ENCODE measurements around the gene ARHGAP10.
"Not testable (repeated sequence)": the region's sequence is repeated elsewhere in the genome, so short reads cannot be mapped to it uniquely, and the experiment has no call there.

ARHGAP10 gene

DNA sequence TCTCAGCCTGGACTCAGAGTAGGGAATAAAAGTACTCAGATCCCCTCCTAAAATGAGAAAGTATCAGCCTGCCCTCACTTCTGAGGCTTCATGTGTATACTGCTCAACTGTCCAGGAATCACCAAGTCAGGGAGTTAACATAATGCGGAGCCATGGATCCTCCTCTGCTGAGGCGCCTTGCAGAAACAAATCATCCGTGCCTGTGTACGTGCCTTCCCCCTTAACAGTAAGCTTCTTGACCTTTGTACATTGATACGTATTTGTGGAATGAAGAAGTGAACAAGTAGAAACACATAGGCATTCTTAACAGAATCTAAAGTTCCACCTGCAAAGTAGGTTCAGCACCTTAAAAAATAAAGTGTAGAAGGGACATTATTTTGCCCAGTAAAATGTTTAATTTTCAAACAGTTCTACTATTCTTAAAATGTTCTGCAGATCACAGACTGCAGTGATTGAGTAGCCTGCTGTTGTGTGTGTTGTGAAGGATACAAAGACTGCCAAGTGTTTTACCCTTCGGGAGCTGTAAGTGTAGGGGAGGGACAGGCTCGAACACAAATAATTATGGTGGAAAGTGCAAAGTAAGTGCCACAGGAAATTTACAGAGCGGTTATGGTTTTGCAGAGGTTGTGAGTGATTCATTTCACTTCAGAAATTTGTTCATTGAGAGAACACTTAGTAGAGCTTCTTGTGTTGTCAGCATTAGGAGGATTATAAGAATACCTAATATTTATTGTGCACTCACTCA is 61.9 kb downstream of the ARHGAP10 start:
- no peak for DNase-seq (ENCODE audit: low read depth, low spot score)

DNA sequence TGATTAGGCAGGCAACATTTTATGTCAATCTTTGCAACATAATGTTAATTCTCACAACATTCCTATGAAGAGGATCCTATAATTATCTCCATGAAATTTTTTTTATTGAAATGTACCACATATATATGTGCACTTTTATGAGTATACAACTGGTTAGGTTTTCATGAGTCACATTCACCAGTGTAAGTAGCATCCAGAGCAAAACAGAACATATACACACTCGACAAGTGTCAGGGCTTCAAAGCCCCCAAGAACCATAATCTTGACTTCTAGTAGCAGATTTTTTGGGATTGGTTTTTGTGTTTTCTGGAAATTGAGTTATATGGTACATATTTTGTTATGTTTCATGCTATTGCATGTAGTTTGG is 62.4 kb downstream of the ARHGAP10 start:
- DNase-seq (ENCODE audit: low read depth, low spot score) = no peak

DNA sequence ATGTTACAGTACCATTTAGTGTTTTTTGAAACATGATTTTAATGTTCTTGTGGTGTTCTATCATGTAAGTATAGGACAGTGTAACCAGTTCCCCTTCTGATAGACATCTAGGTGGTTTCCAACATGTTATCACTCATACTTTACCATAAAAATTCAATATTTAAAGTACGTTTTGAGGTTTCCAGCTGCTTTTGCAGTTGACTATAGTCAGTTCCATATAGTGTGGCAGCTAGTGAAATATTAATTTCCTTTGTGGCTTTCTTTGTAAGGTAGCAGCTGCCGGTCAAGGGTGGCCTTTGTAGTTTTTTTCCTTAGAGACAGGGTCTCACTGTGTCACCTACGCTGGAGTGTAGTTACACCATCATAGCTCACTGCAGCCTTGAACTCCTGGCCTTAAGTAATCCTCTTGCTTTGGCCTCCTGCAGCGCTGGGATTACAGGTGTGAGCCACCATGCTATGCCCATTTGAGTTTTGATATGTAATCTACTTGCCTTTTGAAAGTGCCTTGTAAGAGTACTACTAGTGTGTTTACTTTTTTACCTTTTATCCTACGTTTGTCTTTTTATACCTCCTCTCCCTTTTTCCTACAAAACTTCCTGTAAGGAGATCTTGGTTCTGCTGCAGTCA is 63.0 kb downstream of the ARHGAP10 start:
- DNase-seq (ENCODE audit: low read depth, low spot score) = no peak

DNA sequence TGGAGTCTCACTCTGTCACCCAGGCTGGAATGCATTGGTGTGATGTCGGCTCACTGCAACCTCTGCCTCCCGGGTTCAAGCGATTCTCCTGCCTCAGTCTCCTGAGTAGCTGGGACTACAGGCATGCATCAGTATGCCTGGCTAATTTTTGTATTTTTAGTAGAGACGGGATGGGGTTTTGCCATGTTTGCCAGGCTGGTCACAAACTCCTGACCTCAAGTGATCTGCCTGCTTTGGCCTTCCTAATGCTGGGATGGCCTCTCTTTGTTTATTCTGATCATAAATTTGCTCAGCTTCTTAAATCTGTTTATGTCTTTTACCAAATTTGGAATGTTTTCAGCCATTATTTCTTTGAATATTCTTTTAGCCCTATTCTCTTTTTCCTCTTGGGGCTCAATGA is 67.2 kb downstream of the ARHGAP10 start:
- not testable (repeated sequence) for DNase-seq (ENCODE audit: low read depth, low spot score)

DNA sequence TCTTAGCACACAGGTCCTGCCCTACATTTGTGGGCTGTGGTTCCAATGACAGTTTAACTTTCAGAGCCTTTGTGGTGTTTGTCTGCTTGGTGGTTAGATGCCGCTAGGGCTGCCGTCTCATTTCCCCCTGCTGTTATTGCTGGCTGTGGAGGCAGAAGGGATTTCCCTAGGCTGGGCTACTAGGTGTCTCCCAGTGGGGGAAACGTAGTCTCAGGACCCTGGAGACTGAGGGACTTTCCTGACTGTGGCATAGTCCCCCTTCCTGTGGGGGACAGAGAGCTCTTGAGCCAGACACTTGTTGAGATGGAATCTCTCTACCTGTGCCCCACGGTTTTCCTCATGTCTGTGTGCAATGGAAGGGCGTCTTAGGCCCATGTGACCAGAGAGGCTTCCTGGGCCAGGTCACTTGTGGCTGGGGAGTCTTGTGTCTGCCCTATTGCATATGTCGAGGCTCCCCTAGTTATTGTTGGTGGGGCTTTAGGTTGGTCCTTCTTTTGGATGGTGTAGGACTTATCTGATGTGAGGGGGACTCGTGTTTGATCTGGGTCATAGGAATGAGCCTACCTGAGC is 68.2 kb downstream of the ARHGAP10 start:
- no peak for DNase-seq (ENCODE audit: low read depth, low spot score)

DNA sequence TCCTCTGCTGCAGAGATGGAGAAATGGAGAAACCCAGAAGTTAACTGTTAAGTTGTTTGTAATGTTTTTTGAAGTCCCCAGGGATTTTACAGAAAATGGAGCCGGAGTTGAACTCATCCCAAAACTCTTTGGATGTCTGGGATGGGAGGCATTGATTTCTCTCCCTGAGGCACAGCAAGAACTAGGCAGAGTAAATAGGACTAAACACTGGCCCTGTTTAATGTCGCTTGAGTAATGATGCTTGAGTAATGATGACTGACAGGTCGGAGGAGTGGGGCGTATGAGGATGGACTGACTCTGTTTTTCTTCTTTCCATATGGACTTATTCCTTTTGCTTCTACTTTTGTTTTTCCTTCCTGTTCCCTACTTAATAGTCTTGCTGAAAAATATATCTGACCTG is 69.9 kb downstream of the ARHGAP10 start:
- no peak for DNase-seq (ENCODE audit: low read depth, low spot score)

DNA sequence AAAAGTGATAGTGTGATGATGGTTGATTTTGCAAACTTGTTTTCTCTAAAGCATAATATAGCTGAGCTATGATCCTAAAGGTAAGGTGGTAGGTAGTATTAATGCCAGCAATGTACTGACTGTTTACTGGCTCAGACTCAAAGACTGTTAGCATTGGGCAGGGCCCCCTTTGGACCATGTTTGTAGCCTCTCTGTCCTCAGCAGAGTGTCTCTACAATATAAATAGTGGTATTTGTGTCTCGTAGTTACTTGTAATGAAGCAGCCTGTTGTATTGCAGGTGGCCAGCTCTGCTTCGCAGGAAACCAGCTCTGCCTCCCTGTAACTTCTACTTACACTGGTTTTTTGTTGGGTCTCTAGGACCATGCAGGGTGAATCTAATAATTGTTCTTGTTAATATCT is 70.5 kb downstream of the ARHGAP10 start:
- DNase-seq (ENCODE audit: low read depth, low spot score) = no peak

DNA sequence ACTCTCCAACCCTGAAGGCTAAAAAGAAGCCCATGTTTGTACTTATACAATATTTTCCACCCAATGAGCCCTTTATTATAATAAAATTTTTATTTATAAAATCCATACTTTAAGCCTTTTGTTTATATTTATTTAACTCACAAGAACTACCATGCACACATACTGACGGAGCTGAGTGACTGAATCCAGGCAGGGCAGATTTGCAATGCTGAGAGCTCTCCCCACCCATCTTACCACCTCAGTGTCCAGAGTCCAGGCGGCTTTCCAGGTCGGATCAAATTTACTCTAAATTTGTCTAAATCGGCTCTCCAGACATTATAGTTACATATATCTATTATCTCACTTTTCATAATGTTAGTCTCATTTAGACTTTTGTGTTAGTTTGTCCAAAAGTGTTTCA is 74.1 kb downstream of the ARHGAP10 start:
- DNase-seq (ENCODE audit: low read depth, low spot score) = no peak

DNA sequence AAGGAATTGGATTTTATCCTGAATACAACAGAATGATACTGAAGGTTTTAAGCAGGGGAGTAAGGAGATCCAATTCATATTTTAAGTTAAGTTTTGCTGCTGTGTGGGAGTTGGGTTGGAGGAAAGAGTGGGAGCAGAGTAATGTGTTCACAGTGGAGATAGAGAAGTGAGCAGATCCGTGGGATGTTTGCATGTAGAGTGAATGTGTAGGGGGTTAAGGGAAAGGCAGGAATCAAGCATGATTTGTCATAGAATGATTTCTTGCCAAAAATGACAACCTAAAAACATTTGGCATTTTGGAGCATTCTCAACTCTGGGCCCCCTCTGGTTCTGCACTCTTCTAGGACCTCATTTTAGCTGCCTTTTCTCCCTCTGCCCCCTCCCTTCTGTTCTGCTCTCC is 76.6 kb downstream of the ARHGAP10 start:
- DNase-seq (ENCODE audit: low read depth, low spot score) = no peak

DNA sequence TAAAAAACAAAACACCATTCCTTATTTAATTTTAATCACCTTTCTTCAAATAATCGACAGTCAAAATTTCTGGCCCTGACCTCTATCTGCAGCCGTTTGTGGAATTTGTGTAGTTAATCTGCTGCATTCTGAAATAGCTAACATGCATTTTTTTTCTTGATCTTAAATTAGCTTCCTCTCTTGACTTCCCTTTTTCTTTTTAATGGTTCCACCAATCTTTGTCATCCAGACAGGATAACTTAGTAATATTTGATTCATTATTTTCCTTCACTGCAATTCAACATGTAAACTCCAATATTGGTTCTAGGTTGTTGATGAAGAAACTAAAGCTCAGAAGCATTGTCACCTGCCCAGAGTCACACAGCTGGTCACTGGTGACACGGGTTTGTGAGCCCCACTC is 77.3 kb downstream of the ARHGAP10 start:
- DNase-seq (ENCODE audit: low read depth, low spot score) = no peak

DNA sequence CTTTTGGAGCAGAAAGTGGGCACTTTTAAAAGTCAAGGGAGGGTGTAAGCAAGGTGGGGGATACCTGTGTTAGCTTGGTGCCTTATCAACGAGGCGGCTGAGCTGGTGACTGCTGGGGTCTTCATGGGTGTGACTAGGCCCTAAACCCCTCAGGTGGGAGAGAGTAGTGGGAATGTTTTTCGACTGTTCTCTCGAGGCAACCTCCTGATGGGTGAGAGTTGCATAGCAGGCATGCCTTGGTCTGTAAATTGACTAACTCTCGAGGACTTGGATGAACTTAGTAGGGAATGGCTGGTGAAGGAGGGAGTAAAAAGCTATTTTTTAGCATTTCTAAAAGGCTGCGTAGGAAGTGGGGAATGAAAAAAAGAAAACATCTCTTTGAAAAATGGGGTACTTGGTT is 80.0 kb downstream of the ARHGAP10 start:
- DNase-seq (ENCODE audit: low read depth, low spot score) = no peak

DNA sequence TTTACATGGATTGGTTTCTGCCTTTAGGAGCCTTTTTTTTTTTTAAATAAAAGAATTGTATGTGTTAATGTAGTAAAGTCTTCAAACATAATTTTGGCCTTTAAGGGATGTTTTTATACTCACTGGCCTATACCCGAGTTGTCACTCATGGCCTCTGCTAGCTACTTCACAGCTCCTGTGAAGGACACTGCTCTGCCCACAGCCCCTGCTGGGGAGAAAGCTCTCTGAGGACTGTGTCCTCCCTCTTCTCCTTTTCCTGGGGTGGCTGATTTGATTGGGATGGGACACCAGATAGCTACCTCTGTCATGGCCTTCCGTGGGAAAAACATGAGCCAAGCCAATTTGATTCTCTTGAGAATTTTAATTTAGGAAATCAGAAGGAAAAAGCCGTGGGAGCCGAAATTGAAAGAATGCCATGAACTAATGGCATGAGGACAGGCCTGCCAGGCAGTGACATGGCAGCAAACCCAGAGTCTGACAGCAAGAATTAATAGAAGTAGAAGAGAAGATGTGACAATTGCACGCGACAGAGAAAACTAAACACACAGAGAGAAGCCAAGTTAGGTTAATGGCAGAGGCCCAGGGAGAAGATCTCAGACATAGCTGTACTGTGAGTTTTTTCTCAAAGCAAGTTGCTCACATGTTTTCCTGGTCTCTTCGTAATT is 81.4 kb downstream of the ARHGAP10 start:
- DNase-seq (ENCODE audit: low read depth, low spot score) = no peak

DNA sequence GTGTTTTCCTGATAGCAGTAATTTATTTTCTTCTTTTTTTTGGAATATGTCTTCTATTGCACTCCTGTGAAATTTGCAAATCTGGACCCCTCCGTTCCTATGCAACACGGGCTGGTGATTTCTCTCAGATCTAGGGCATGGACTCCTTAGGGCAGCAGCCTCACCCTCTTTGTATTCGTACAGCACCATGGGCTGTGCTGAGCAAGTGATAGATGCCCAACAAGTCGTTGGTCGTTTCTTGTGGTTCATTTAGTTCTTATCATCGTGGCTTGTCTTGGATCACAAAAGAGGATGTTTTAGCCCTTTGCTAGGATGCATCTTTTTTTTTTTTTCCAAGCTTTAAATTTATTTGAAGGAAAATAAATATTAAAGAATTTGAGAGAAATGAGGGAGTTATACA is 82.1 kb downstream of the ARHGAP10 start:
- no peak for DNase-seq (ENCODE audit: low read depth, low spot score)

DNA sequence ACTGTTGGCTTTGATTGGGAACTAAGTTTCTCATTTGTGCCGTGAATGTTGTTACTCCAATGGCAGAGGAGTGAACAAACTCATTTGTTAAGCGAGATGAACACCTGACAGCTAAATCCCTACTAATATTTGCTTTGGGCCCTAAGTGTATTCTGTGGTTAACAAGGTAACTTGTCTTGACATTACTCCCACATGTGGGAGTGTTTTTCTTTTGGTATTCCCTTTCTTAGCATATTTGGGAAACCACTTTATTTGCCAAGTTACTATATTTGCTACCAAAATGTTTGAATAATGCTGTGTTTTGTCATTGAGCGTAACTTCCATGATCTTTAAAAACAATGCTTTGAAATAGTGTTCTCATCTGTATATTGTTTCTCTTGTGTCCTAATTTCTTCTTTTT is 82.5 kb downstream of the ARHGAP10 start:
- DNase-seq (ENCODE audit: low read depth, low spot score) = no peak

DNA sequence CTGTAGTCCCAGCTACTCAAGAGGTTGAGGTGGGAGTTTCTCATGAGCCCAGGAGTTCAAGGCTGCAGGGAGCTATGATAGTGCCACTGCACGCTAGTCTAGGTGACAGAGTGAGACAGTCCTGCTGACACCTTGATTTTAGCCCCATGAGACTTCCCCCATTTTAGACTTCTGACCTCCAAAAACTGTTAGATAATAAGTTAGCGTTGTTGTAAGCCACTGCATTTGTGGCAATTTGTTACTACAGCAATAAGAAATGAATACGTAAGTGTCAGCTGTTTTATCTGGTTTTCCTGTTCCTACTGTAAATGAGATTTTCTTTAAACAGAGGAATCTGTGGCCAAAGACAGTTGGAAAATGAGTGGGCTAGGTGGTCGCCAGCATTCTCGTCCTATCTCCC is 83.9 kb downstream of the ARHGAP10 start:
- DNase-seq (ENCODE audit: low read depth, low spot score) = no peak

DNA sequence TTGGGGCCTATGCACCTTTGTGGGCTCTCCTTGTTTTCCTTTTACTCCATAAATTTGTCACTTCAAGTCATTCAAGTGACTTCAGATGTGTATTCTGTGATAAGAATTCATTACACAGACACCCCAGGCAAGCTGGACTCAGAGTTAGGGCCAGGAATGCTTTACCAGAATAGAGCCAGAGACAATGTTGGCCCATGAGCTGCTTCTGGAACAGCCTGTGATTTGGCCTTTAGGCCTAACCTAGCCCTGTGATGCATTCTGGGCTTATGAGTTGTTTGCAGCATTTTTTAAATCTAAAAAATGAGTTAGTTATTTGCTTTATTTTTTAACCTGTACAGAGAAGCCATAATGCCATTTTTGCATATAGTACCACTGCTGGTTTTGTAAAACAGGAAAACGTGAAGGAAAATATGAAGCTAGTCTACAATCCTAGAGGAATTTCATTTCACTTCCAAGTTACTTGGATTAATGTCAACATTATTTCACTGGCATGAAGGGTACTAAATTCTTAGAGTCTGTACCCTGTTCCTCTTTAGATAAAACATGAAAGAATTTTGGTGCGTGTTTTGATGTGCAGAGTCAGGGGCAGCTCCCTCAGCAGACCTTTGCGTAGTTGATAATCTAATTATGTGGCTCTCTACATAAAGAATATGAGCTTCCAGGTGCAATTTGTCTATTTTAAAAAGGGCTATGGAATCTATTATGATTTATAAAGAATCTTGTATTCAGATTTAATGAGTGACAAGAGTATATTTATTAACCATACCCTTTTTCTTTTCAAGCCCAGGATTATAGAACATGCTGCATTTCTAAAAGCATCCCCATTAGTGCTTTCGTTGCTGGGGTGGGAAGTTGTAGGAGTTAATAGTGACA is 84.7 kb downstream of the ARHGAP10 start:
- DNase-seq (ENCODE audit: low read depth, low spot score) = no peak

DNA sequence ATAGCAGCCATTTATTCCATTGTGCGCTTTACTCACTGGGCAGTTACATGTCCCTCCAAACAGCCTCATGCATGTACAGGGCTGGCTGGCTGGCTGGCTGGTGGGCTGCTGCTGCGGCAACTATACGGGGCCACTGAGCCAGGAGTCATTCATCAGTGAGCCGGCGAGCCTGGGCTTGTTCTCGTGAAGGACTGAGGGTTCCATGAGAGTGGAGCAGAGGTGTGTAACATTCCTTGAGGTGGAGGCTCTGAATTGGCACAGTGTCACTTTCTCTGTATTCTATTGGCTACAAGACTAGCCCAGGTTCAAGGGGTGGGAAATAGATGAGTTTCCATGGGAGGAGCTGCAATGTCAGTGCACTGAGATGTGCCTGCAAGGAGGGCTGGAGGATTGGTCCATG is 89.1 kb downstream of the ARHGAP10 start:
- DNase-seq (ENCODE audit: low read depth, low spot score) = no peak

DNA sequence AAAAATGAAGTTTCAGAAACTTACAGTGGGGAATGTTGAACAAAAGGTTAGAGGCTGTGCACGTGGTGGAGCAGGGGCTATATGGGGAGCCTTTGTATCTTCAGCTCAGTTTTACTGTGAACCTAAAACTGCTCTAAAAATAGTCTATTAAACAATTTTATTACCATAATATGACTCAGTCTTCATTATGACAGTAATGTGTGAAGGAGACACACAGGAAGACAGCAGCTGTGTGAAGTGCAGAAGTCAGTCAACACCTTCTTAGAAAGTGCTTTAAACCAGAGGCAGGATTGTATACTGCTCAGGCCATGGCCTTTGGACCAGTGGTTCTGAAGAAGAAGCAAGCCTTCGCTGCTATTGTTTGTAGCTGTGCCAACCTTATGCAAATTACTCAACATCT is 89.7 kb downstream of the ARHGAP10 start:
- no peak for DNase-seq (ENCODE audit: low read depth, low spot score)

DNA sequence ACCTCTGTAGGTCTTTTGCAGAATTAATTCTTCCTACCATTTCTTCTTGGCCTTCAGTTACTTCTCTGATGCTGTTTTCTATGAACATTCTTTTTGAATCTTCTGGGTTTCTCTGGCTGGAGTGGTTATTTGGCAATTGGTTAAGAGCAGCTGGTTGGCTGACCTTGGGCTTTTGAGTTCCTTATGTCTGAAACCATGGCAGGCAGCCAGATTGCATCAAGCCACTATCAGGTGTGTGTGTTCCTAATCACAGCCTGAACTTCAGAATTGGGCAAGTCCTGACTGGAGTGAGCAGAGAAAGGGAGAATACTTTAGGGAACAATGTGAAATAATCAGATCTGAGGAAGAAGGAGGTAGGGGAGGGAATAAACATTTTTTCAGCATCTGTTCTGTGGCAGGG is 90.2 kb downstream of the ARHGAP10 start:
- no peak for DNase-seq (ENCODE audit: low read depth, low spot score)

DNA sequence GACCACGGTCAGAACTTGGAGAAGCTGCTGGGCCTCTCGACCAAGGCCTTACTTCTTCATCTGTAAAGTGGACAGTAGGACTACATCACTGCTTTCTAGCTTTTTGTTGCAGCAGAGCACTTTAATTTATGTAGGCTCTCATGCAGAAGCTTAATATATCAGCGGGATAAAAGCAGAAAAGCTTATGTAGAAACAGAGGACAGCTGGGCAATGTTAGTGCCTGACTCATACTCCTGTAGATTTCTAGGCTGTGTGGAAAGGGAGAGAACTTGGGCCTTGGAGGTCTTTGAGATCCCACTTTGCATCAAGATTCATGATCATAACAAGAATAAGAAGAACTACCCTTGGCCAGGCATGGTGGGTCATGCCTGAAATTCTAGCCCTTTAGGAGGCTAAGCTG is 91.2 kb downstream of the ARHGAP10 start:
- DNase-seq (ENCODE audit: low read depth, low spot score) = no peak

DNA sequence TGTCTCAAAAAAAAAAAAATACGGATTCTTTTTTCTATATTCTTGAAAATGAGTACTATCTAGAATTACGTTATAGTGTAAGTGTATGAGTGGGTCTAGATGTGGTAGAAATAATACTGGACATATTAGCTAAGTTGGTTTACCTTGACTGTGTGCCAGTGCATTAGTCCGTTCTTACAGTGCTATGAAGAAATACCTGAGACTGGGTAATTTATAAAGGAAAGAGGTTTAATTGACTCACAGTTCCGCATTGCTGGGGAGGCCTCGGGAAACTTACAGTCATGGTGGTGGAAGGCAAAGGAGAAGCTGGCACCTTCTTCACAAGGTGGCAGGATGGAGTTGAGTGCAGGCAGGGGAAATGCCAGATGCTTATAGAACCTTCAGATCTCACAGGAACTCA is 92.4 kb downstream of the ARHGAP10 start:
- DNase-seq (ENCODE audit: low read depth, low spot score) = no peak

DNA sequence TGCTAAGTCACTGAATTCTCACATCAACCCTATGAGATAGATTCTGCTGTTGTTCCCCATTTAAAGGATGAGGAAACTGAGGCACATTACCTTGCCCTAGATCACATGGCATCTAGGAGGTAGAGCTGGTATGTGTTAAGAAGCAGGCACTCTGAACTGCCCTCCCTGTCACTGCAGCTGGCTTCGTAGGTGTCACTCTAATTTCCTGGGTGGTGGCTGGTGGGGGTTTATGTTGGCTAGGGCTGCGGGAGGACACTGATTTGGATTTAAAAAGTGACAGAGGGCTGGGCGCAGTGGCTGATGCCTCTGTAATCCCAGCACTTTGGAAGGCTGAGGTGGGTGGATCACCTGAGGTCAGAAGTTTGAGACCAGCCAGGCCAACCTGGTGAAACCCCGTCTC is 93.0 kb downstream of the ARHGAP10 start:
- DNase-seq (ENCODE audit: low read depth, low spot score) = no peak
